GM10266 (cell line): ENCODE measurements around the gene PDCD1LG2.

Source experiments
- DNase-seq: peaks from one replicate; pipeline ENCODE4 v3.0.0; 2012; ENCODE audit errors: extremely low spot score
- CTCF ChIP-seq: IDR thresholded peaks from 2 replicates; pipeline ENCODE4 v1.5.1; 2012; ENCODE audit warnings: mild to moderate bottlenecking, low read depth; ENCODE audit not compliant: control insufficient read depth, insufficient read depth; ENCODE audit errors: missing control alignments

PDCD1LG2 gene

GRCh38 chr9:5571629-5572232 is 61.4 kb downstream of the PDCD1LG2 start:
- no peak for TF ChIP-seq CTCF
- no peak for DNase-seq

GRCh38 chr9:5574097-5574496 is 63.8 kb downstream of the PDCD1LG2 start:
- no peak for DNase-seq
- TF ChIP-seq CTCF, result no peak

- TF ChIP-seq CTCF, result peak; percentile 14
- no peak for DNase-seq
Observed at GRCh38 chr9:5575000-5575399, 64.7 kb downstream of the PDCD1LG2 start.

- DNase-seq, result no peak
- TF ChIP-seq CTCF, result no peak
Observed at GRCh38 chr9:5577225-5577624, 66.9 kb downstream of the PDCD1LG2 start.

GRCh38 chr9:5578018-5578697 is 67.8 kb downstream of the PDCD1LG2 start:
- TF ChIP-seq CTCF, result no peak
- no peak for DNase-seq

GRCh38 chr9:5578698-5579085 is 68.4 kb downstream of the PDCD1LG2 start:
- DNase-seq, result no peak
- no peak for TF ChIP-seq CTCF

GRCh38 chr9:5579881-5580280 is 69.5 kb downstream of the PDCD1LG2 start:
- DNase-seq, result no peak
- no peak for TF ChIP-seq CTCF
